Thoracic aorta (tissue), 2 donors: ENCODE data around the gene USP33. TPM values are rescaled to one million over a fixed set of nuclear protein-coding genes. Genes with fewer than 3 reads are reported as not detected.

Experiments used
- ATAC-seq: fragments of 150-250 bp; one replicate; pipeline ENCODE4 v1.8.0; 2017; ENCODE audit warnings: low read depth; ENCODE audit not compliant: insufficient number of reproducible peaks, low FRiP score
- DNase-seq: peaks from one replicate; pipeline ENCODE4 v3.0.0-alpha.2; 2020; ENCODE audit warnings: low spot score
- H3K27ac ChIP-seq, 2 donors: fragments of 200-600 bp; sonication (generic); 1 replicate in 1 of 2; 2 replicates in 1 of 2; pipeline ENCODE4 v1.5.1; 2016; ENCODE audit warnings: mild to moderate bottlenecking in 2 of 2, moderate library complexity in 2 of 2
- H3K27me3 ChIP-seq: fragments of 200-600 bp; sonication (generic); replicated peaks from 2 replicates; pipeline ENCODE4 v1.6.0; 2016; ENCODE audit warnings: mild to moderate bottlenecking; ENCODE audit not compliant: insufficient read depth
- H3K36me3 ChIP-seq: fragments of 200-600 bp; sonication (generic); one replicate; pipeline ENCODE4 v1.5.1; 2016
- H3K4me1 ChIP-seq, 2 donors: fragments of 200-600 bp; sonication (generic); 1 replicate in 1 of 2; 2 replicates in 1 of 2; pipeline versions ENCODE4 v1.5.1 to v1.6.0; 2016; ENCODE audit warnings: low read depth in 2 of 2, mild to moderate bottlenecking in 1 of 2; ENCODE audit not compliant: control insufficient read depth in 1 of 2
- H3K4me3 ChIP-seq: fragments of 200-600 bp; sonication (generic); 2 replicates; pipeline ENCODE4 v1.5.1; 2016; ENCODE audit warnings: mild to moderate bottlenecking
- H3K9me3 ChIP-seq: fragments of 200-600 bp; sonication (generic); 2 replicates; pipeline ENCODE4 v1.5.1; 2016
- total RNA-seq, 2 donors: library from RNA; depleted of rRNA; stranded (reverse); fragments of >200 nt; gene quantifications; one replicate each; pipeline versions ENCODE4 v1.1.0 to v1.2.3, GENCODE V29; 2016
- TF ChIP-seq, protein P1 (sequence below): fragments of 200-600 bp; sonication (generic); IDR thresholded peaks from one replicate; pipeline ENCODE4 v1.5.1; 2019; ENCODE audit warnings: antibody characterized with exemption

The USP33 gene
- total RNA-seq, 2 donors from 2014 or later = 91.3 to 122 TPM

DNA sequence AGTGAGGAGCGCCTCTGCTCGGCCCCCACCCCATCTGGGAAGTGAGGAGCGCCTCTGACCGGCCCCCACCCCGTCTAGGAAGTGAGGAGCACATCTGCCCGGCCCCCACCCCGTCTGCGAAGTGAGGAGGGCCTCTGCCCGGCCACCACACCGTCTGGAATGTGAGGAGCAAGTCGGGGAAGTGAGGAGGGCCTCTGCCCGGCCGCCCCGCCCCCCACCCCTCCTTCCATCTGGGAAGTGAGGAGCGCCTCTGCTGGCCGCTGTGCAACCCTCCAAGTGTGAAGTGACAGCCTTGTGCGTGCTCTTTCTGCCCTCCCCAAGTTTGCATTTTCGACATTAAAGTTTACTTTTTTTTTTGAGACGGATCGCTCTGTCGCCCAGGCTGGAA lies 72.1 kb downstream of the USP33 start:
- H3K4me1 ChIP-seq = peaks cover 4 to 15% of the 10 kb centered on the region in 2 donors
- peak overlapping the region in 1 of 2 donors; percentile 18 for H3K27ac ChIP-seq
- no peaks in the 10 kb centered on the region for H3K27me3 ChIP-seq
- H3K4me3 ChIP-seq = peak overlapping the region; percentile 62
- TF ChIP-seq, protein P1, sequence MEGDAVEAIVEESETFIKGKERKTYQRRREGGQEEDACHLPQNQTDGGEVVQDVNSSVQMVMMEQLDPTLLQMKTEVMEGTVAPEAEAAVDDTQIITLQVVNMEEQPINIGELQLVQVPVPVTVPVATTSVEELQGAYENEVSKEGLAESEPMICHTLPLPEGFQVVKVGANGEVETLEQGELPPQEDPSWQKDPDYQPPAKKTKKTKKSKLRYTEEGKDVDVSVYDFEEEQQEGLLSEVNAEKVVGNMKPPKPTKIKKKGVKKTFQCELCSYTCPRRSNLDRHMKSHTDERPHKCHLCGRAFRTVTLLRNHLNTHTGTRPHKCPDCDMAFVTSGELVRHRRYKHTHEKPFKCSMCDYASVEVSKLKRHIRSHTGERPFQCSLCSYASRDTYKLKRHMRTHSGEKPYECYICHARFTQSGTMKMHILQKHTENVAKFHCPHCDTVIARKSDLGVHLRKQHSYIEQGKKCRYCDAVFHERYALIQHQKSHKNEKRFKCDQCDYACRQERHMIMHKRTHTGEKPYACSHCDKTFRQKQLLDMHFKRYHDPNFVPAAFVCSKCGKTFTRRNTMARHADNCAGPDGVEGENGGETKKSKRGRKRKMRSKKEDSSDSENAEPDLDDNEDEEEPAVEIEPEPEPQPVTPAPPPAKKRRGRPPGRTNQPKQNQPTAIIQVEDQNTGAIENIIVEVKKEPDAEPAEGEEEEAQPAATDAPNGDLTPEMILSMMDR = no peak
- no peaks in the 10 kb centered on the region for H3K9me3 ChIP-seq
- no peak for ATAC-seq
- H3K36me3 ChIP-seq = peaks cover 7% of the 10 kb centered on the region
- DNase-seq = no peak

DNA sequence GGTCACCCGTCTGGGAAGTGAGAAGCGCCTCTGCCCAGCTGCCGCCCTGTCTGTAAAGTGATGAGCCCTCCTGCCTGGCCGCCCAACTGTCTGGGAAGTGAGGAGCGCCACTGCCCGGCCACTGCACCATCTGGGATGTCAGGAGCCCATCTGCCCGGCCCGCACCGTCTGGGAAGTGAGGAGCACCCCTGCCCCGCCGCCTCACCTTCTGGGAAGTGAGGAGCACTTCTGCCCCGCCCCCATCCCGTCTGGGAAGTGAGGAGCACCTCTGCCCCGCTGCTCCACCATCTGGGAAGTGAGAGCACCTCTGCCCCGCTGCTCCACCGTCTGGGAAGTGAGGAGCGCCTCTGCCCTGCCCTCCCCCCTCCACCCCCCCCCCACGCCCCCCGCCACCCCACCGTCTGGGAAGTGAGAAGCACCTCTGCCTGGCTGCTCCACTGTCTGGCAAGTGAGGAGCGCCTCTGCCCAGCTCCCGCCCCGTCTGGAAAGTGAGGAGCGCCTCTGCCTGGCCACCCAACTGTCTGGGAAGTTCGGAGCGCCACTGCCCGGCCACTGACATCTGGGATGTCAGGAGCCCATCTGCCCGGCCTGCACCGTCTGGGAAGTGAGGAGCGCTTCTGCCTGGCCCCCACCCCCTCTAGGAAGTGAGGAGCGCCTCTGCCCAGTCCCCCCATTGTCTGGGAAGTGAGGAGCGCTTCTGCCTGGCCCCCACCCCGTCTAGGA lies 72.7 kb downstream of the USP33 start:
- ATAC-seq (no peak), DNase-seq (no peak)
- Histone ChIP-seq H3K27me3 (no peaks in the 10 kb centered on the region), H3K4me3 (peak overlapping the region; percentile 62), H3K4me1 (peaks cover 4 to 15% of the 10 kb centered on the region in 2 donors), H3K9me3 (no peaks in the 10 kb centered on the region), H3K27ac (peak overlapping the region in 1 of 2 donors; percentile 18), H3K36me3 (peaks cover 3% of the 10 kb centered on the region)
- TF ChIP-seq, protein P1 = no peak

DNA sequence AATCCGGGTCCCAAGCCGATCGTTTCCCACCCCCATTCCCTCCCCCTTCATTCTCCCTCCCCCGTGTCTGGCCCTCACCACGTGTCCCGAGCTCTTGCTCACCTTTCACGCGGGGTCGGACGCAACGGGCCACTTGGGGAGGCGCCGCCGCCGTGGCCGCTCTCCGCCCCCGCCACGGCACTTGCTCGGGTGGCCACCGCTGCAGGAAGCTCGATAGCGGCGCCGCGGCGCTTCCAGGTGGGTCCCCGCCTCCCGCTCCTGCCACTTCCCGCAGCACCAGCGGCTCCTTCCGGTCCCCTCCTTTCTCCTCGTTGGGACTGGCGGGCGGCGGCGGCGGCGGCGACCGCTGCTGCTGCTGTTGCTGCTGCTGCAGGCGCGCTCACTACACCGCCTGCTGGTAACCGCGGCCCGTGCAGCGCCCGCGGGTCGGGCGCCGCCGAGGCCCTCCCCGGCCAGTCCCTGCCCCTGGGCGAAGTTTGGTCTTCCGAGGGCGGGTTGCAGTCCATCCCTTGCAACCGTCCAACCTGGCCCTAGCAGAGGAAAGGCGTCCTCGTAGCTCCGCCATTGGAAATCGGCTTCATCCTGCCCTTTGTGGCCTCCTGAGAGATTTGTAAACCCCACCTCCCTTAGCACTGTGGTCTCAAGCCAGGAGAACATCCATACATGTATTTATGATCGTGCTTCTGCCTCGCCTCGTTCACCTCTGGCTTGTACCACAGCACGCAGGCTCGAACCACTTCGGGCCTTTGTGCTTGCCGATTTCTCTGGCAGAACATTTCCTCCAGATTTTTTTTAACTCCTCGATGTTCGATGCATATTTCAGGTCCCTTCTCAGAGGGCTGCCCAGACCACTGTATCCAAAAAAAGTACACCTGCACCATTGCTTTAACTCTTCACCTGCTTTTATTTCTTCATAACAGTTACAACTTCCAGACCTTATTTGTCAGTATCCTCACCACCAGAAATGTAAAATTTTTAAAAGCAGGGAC lies 76.2 kb downstream of the USP33 start:
- ATAC-seq (peak; percentile 83), DNase-seq (peak; percentile 62)

DNA sequence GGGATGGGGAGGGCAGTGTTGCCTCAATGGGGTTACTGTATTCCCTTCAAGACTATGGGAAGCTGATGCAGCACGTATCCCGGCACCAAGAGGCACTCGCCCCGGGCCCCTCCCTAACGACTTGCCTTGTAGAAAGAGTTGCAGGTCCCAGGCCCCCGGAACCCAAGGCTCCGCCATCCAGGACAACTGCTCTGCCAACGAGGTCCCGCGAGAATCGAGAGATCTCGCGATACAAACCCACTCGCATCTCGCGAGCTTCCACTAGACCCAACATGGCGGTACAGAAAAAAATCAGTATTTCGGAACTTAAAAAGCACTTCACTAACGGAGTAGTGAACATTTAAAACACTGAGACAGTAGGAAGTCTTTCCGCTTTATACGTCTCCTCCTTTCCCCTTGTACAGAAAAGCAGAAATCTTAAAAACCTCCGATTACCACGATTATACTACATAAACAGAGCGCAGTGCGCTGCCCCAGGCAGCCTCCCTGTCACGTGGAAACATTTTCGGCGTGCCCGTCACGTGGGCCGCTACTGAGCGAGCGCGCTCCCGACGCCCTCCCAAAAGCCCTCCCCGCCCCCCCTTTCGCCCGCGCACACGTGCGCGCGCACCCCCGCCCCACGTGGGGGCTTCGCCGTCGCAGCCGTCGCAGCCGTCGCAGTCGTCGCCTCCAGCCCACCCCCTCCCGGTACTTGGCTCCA lies 77.0 kb downstream of the USP33 start, which contains the start of gene ZZZ3:
TSS of gene ZZZ3 (minus strand) at position 199 of the 700 bp plus-strand sequence. CDS start 49,304 bp downstream, outside the sequence.
- Histone ChIP-seq H3K4me3 (peak within 1 kb of the TSS; percentile 76), H3K36me3 (no peaks in the 10 kb centered on the region), H3K27me3 (no peaks in the 10 kb centered on the region), H3K4me1 (peaks cover 12 to 53% of the 10 kb centered on the region in 2 donors), H3K9me3 (no peaks in the 10 kb centered on the region), H3K27ac (peak within 1 kb of the TSS; percentile 92 to 95)
- TF ChIP-seq, protein P1 = no peak
- DNase-seq = peak; percentile 74
- ATAC-seq = peak; percentile 94

More for the DNA sequence above, 76.2 kb downstream of the USP33 start:
- Histone ChIP-seq H3K4me1 (peaks cover 12 to 45% of the 10 kb centered on the region in 2 donors), H3K36me3 (no peaks in the 10 kb centered on the region), H3K27me3 (no peaks in the 10 kb centered on the region), H3K9me3 (no peaks in the 10 kb centered on the region), H3K27ac (peak overlapping the region; percentile 92 to 95), H3K4me3 (peak overlapping the region; percentile 76)
- TF ChIP-seq, protein P1 = peak; percentile 96
